Gastrocnemius medialis (tissue), 4 donors: Measurements from ENCODE around the gene SUGCT. TPM values are rescaled to one million over a fixed set of nuclear protein-coding genes. Genes with fewer than 3 reads are reported as not detected.

Experiments used
- ATAC-seq, 2 donors: fragments of 150-250 bp; one replicate each; pipeline ENCODE4 v1.9.1; 2016
- DNase-seq, 2 donors: peaks; one replicate each; pipeline ENCODE4 v3.0.0-alpha.2; 2019
- H3K27ac ChIP-seq, 4 donors: fragments of 200-600 bp; sonication (generic); 1 replicate in 1 of 4; 2 replicates in 3 of 4; pipeline ENCODE4 v1.5.1; 2016 to 2018; ENCODE audit warnings: mild to moderate bottlenecking in 2 of 4, moderate library complexity in 1 of 4
- H3K27me3 ChIP-seq, 3 donors: fragments of 200-600 bp; sonication (generic) in 2 of 3; 1 replicate in 1 of 3; 2 replicates in 2 of 3; pipeline versions ENCODE4 v1.5.1 to v1.6.0; 2016 to 2019; ENCODE audit warnings: mild to moderate bottlenecking in 1 of 3, moderate library complexity in 1 of 3
- H3K36me3 ChIP-seq, 2 donors: fragments of 200-600 bp; sonication (generic) in 1 of 2; one replicate each; pipeline ENCODE4 v1.5.1; 2017 to 2018
- H3K4me1 ChIP-seq, 2 donors: fragments of 200-600 bp; sonication (generic) in 1 of 2; one replicate each; pipeline ENCODE4 v1.5.1; 2016 to 2017; ENCODE audit warnings: mild to moderate bottlenecking in 2 of 2
- H3K4me3 ChIP-seq, 4 donors: fragments of 200-600 bp; sonication (generic) in 3 of 4; 1 replicate in 1 of 4; 2 replicates in 3 of 4; pipeline ENCODE4 v1.5.1; 2016 to 2019; ENCODE audit warnings: mild to moderate bottlenecking in 2 of 4
- H3K9me3 ChIP-seq, 3 donors: fragments of 200-600 bp; sonication (generic) in 2 of 3; 1 replicate in 1 of 3; 2 replicates in 2 of 3; pipeline ENCODE4 v1.5.1; 2016 to 2019
- CTCF ChIP-seq, 5 experiments: fragments of 450-650 bp in 3 of 5; fragments of 200-600 bp in 2 of 5; sonication (generic) in 2 of 5; IDR thresholded peaks in 4 of 5; conservative IDR thresholded peaks in 1 of 5; 1 replicate in 4 of 5; 2 replicates in 1 of 5; pipeline ENCODE4 v1.5.1; 2016 to 2019; ENCODE audit warnings: antibody characterized with exemption in 5 of 5, mild to moderate bottlenecking in 3 of 5, moderate library complexity in 3 of 5
- POLR2A ChIP-seq, 2 donors: fragments of 450-650 bp; IDR thresholded peaks; one replicate each; pipeline ENCODE4 v1.6.1; 2017; ENCODE audit warnings: antibody characterized with exemption in 2 of 2, mild to moderate bottlenecking in 2 of 2, moderate library complexity in 2 of 2
- in situ Hi-C, 4 donors: fragments of 200-750 bp; cut with MboI; loops; one replicate each; pipeline versions ENCODE4 v1.15.0 to v1.8.0; 2017; ENCODE audit warnings: low sequenced_read_pairs in 4 of 4
- intact Hi-C: fragments of 100-400 bp; cut with DNase I; formaldehyde crosslinking; loops from one replicate; pipeline ENCODE4 v1.15.1; 2023; ENCODE audit warnings: low total_unique reads
- total RNA-seq, 4 donors: library from RNA; depleted of rRNA; stranded (reverse); fragments of >200 nt; gene quantifications; one replicate each; pipeline versions ENCODE4 v1.1.0 to v1.2.3, GENCODE V29; 2016

Gene SUGCT
- total RNA-seq, 4 donors from 2014 or later = 2.3 to 3.5 (median 2.9) TPM

- intact Hi-C loops = no loop called here
- no peak for DNase-seq
Measured at GRCh38 chr7:40659231-40659630, 524.4 kb downstream of the SUGCT start.

GRCh38 chr7:40673285-40673684 lies 538.5 kb downstream of the SUGCT start:
- intact Hi-C loops = no loop called here
- ATAC-seq (no peak), DNase-seq (no peak)
- in situ Hi-C loops = no loop called here
- Histone ChIP-seq H3K27me3 (no peaks in the 10 kb centered on the region), H3K4me3 (no peak overlapping the region), H3K27ac (no peak overlapping the region), H3K9me3 (no peaks in the 10 kb centered on the region), H3K36me3 (no peaks in the 10 kb centered on the region), H3K4me1 (no peaks in the 10 kb centered on the region)
- TF ChIP-seq POLR2A (IDR thresholded peaks at IDR 0.05) = no peak

More at GRCh38 chr7:40659231-40659630, 524.4 kb downstream of the SUGCT start:
- H3K9me3 ChIP-seq = no peaks in the 10 kb centered on the region
- in situ Hi-C loops = no loop called here
- peaks cover 0 to 10% of the 10 kb centered on the region in 2 donors for H3K4me1 ChIP-seq
- no peaks in the 10 kb centered on the region for H3K36me3 ChIP-seq
- no peaks in the 10 kb centered on the region for H3K27me3 ChIP-seq
- no peak overlapping the region for H3K27ac ChIP-seq
- no peak overlapping the region for H3K4me3 ChIP-seq
- no peak for ATAC-seq
- TF ChIP-seq CTCF (IDR thresholded peaks at IDR 0.05 in 4 of 5, conservative IDR thresholded peaks at IDR 0.05 in 1 of 5) = no peak
- TF ChIP-seq POLR2A (IDR thresholded peaks at IDR 0.05) = no peak

- intact Hi-C loops = no loop called here
- DNase-seq = no peak
- no peaks in the 10 kb centered on the region for H3K27me3 ChIP-seq
- no peaks in the 10 kb centered on the region for H3K9me3 ChIP-seq
- H3K36me3 ChIP-seq = no peaks in the 10 kb centered on the region
- no peak overlapping the region for H3K27ac ChIP-seq
- TF ChIP-seq POLR2A (IDR thresholded peaks at IDR 0.05) = no peak
- no peak for TF ChIP-seq CTCF (IDR thresholded peaks at IDR 0.05 in 4 of 5, conservative IDR thresholded peaks at IDR 0.05 in 1 of 5)
- in situ Hi-C loops = no loop called here
- H3K4me3 ChIP-seq = no peak overlapping the region
- no peak for ATAC-seq
- no peaks in the 10 kb centered on the region for H3K4me1 ChIP-seq
Measured at GRCh38 chr7:40674316-40674715, 539.5 kb downstream of the SUGCT start.

- Histone ChIP-seq H3K4me1 (no peaks in the 10 kb centered on the region), H3K4me3 (no peak overlapping the region), H3K27ac (no peak overlapping the region), H3K36me3 (no peaks in the 10 kb centered on the region), H3K9me3 (no peaks in the 10 kb centered on the region), H3K27me3 (no peaks in the 10 kb centered on the region)
- no peak for DNase-seq
- TF ChIP-seq CTCF (IDR thresholded peaks at IDR 0.05 in 4 of 5, conservative IDR thresholded peaks at IDR 0.05 in 1 of 5) (no peak), POLR2A (IDR thresholded peaks at IDR 0.05) (no peak)
- intact Hi-C loops = no loop called here
- in situ Hi-C loops = no loop called here
- no peak for ATAC-seq
Measured at GRCh38 chr7:40675741-40676140, 540.9 kb downstream of the SUGCT start.

- DNase-seq = no peak
- intact Hi-C loops = no loop called here
- H3K4me1 ChIP-seq = no peaks in the 10 kb centered on the region
- H3K4me3 ChIP-seq = no peak overlapping the region
- no peaks in the 10 kb centered on the region for H3K9me3 ChIP-seq
- no peaks in the 10 kb centered on the region for H3K36me3 ChIP-seq
- no peaks in the 10 kb centered on the region for H3K27me3 ChIP-seq
- TF ChIP-seq CTCF (IDR thresholded peaks at IDR 0.05 in 4 of 5, conservative IDR thresholded peaks at IDR 0.05 in 1 of 5) (no peak), POLR2A (IDR thresholded peaks at IDR 0.05) (no peak)
- in situ Hi-C loops = no loop called here
- H3K27ac ChIP-seq = no peak overlapping the region
- no peak for ATAC-seq
Measured at GRCh38 chr7:40676221-40676620, 541.4 kb downstream of the SUGCT start.
